ENCODE data around the gene DAAM2. TPM values are rescaled to one million over a fixed set of nuclear protein-coding genes. Genes with fewer than 3 reads are reported as not detected.

The DAAM2 gene
- total RNA-seq, 4 donors from 2014 or later = 11.0 to 43.3 (median 26.4) TPM

DNA sequence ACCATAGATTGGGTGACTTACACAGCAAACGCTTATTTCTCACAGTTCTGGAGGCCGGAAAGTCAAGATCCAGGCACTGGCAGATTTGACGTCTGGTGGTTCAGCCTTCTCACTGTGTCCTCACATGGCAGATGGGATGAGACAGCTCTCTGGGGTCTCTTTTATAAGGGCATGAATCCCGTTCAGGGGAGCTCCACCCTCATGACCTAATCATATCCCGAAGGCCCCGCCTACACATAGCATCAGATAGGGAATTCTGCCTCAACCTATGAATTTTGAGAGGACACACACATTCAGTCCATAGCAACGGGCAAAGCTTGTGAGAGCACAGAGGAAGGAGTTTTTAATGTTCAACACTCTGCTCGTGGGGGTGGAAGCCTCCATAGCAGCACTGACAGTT, 27.5 kb downstream of the DAAM2 start:
- Histone ChIP-seq H3K36me3 (no peaks in the 10 kb centered on the region), H3K27ac (peak overlapping the region in 1 of 2 donors; percentile 80), H3K27me3 (no peaks in the 10 kb centered on the region), H3K4me3 (no peak overlapping the region), H3K4me1 (peaks cover 0 to 6% of the 10 kb centered on the region in 2 donors), H3K9me3 (no peaks in the 10 kb centered on the region)
- intact Hi-C loops (cut with DNase I; ENCODE audit: low total_unique reads) = no loop called here
- no peak for DNase-seq
- TF ChIP-seq, protein P1, sequence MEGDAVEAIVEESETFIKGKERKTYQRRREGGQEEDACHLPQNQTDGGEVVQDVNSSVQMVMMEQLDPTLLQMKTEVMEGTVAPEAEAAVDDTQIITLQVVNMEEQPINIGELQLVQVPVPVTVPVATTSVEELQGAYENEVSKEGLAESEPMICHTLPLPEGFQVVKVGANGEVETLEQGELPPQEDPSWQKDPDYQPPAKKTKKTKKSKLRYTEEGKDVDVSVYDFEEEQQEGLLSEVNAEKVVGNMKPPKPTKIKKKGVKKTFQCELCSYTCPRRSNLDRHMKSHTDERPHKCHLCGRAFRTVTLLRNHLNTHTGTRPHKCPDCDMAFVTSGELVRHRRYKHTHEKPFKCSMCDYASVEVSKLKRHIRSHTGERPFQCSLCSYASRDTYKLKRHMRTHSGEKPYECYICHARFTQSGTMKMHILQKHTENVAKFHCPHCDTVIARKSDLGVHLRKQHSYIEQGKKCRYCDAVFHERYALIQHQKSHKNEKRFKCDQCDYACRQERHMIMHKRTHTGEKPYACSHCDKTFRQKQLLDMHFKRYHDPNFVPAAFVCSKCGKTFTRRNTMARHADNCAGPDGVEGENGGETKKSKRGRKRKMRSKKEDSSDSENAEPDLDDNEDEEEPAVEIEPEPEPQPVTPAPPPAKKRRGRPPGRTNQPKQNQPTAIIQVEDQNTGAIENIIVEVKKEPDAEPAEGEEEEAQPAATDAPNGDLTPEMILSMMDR (IDR thresholded peaks at IDR 0.05) = no peak
- no peak for TF ChIP-seq POLR2A (IDR thresholded peaks at IDR 0.05)

DNA sequence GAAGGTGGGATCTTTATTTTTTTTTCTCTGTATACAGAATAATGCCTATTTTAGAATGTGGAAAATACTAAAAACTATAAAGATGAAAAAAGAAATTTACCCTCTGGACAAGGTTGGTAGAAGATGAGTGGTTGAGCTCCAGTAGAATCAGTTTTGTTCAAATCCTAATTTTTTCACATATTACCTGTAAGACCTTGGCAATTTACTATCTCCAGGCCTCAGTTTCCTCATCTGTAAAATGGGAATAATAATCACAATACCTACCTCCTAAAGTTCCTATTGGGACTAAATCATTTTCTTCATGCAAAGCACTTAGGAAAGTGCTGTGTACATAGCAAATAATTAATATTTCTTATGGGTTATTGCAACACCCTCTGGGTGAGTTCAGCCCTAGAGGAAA, 28.4 kb downstream of the DAAM2 start:
- Histone ChIP-seq H3K27me3 (no peaks in the 10 kb centered on the region), H3K4me3 (no peak overlapping the region), H3K4me1 (peaks cover 0 to 6% of the 10 kb centered on the region in 2 donors), H3K9me3 (no peaks in the 10 kb centered on the region), H3K36me3 (no peaks in the 10 kb centered on the region), H3K27ac (peak overlapping the region; percentile 65 to 80)
- intact Hi-C loops (cut with DNase I; ENCODE audit: low total_unique reads) = no loop called here
- no peak for TF ChIP-seq POLR2A (IDR thresholded peaks at IDR 0.05)
- TF ChIP-seq, protein P1 (IDR thresholded peaks at IDR 0.05) = no peak
- no peak for DNase-seq

DNA sequence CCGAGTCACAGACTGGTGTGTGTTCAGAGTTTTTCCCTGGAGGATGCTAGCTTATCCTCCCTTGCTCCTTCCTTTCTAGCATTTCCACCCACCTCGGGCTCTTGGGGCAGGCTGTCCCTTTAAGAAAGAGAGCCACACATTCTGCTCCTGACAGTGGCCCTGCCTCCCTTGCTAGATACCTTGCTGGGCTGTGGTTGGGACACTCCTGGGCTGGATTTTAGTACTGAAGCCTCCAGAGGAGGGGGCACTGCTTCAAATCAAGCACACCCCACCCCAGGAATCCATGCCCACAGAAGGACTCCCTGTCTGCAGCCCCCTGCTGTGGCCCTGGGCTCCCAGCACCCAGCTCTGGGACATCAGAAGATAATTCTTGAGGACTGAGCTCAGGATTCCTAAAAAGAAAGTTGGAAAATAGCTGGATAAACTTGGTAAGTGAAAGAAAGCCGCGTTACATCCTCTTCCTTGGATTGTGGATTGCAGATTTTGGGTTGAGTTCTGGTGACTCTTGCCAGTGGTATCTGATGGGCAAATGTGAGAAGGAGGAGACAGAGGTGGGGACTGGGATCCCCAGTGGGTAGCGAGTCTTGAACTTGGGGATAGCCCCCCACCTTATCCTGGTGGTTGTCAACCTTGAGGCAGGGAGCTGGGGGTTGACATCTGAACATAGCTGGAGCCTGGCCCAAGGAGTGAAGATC, 29.0 kb downstream of the DAAM2 start:
- H3K4me3 ChIP-seq = no peak overlapping the region
- intact Hi-C loops (cut with DNase I; ENCODE audit: low total_unique reads) = no loop called here
- TF ChIP-seq POLR2A (IDR thresholded peaks at IDR 0.05) = no peak
- TF ChIP-seq, protein P1 (IDR thresholded peaks at IDR 0.05) = no peak
- H3K27ac ChIP-seq = peak overlapping the region; percentile 65 to 80
- DNase-seq = peak in 1 of 2 donors; percentile 31
- H3K27me3 ChIP-seq = no peaks in the 10 kb centered on the region
- no peaks in the 10 kb centered on the region for H3K9me3 ChIP-seq
- no peaks in the 10 kb centered on the region for H3K36me3 ChIP-seq
- H3K4me1 ChIP-seq = peaks cover 0 to 6% of the 10 kb centered on the region in 2 donors

DNA sequence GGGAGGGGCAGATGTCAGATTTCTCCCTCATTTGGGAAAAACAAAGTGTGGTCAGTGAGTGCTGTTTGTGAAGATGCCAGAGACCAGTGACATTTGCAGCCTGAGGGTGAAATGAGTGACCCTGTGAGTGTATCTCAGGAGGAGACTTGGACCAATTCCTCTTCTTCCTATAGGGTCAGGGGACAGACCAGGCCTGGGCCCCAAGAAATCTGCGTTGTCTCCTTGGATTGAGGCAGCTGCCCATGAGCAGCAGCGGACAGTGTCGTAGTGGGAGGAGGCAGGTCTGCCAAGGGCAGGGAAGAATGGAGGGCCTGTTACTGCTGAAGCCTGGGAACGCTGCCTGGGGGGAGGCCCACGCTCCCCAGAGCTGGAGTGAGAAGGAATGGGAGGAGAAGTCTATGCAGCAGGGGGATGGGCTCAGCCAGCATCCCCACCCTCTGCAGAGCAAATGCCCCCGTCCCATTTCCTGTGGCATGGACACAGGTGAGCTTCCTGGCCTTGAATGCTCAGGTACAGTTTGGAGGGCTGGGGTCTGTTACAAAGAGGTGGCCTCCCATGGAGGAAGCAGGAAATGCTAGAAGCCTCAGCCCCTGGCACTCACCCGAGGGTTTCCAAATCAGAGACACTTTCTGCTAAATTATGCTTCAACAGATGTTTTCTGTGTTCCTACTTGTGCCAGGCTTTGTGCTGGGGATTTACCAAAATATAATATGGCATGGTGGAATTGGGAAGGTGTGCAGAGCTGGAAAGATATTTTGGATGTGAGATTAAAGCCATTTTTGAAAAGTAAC, 29.8 kb downstream of the DAAM2 start:
- Histone ChIP-seq H3K27ac (peak overlapping the region; percentile 65 to 80), H3K36me3 (no peaks in the 10 kb centered on the region), H3K27me3 (no peaks in the 10 kb centered on the region), H3K4me1 (peaks cover 0 to 6% of the 10 kb centered on the region in 2 donors), H3K4me3 (no peak overlapping the region), H3K9me3 (no peaks in the 10 kb centered on the region)
- peak; percentile 29 to 64 for DNase-seq
- TF ChIP-seq, protein P1 (IDR thresholded peaks at IDR 0.05) = no peak
- TF ChIP-seq POLR2A (IDR thresholded peaks at IDR 0.05) = no peak
- intact Hi-C loops (cut with DNase I; ENCODE audit: low total_unique reads) = no loop called here
